ENCODE results near the gene MRPL10.

GRCh38 chr17:47823519-47823918, 7.8 kb downstream of the MRPL10 start:
- TF ChIP-seq CTCF (IDR thresholded peaks at IDR 0.05; ENCODE audit: insufficient read depth, low read length, poor library complexity, severe bottlenecking) (no peak), EZH2phosphoT487 (conservative IDR thresholded peaks at IDR 0.05; ENCODE audit: low read length) (no peak)

All from SU-DHL-6 (cell line).